Nephron progenitor cell (in vitro differentiated cells): ENCODE measurements around the gene VCL.
"Not testable (repeated sequence)": the region's sequence is repeated elsewhere in the genome, so short reads cannot be mapped to it uniquely, and the experiment has no call there.

Source experiments
- DNase-seq: peaks from one replicate; pipeline ENCODE4 v3.0.0; 2021
- H3K27ac Mint-ChIP-seq: 2 replicates; pipeline ENCODE4 v1.8.0; 2021; ENCODE audit warnings: mild to moderate bottlenecking, moderate library complexity, mixed read lengths
- H3K27me3 Mint-ChIP-seq: 2 replicates; pipeline ENCODE4 v1.8.0; 2021; ENCODE audit warnings: mild to moderate bottlenecking, low read depth, mixed read lengths; ENCODE audit not compliant: poor library complexity
- H3K36me3 Mint-ChIP-seq: 2 replicates; pipeline ENCODE4 v1.8.0; 2021; ENCODE audit warnings: low read depth, mixed read lengths
- H3K4me1 Mint-ChIP-seq: 2 replicates; pipeline ENCODE4 v1.8.0; 2021; ENCODE audit warnings: mixed read lengths
- H3K4me3 Mint-ChIP-seq: 2 replicates; pipeline ENCODE4 v1.8.0; 2021; ENCODE audit warnings: mild to moderate bottlenecking, moderate library complexity, mixed read lengths
- H3K9me3 Mint-ChIP-seq: 2 replicates; pipeline ENCODE4 v1.8.0; 2021; ENCODE audit warnings: mild to moderate bottlenecking, moderate library complexity, mixed read lengths
- CTCF ChIP-seq: fragments of 200-600 bp; sonication (generic); IDR thresholded peaks from 2 replicates; pipeline ENCODE4 v1.5.0; 2021; ENCODE audit warnings: antibody characterized with exemption

The VCL gene

GRCh38 chr10:73998929-73999691 is 1.2 kb downstream of the VCL start:
- peak; percentile 26 for TF ChIP-seq CTCF
- peaks cover 55% of the 10 kb centered on the region for H3K4me1 Mint-ChIP-seq
- DNase-seq, result peak; percentile 63
- H3K27me3 Mint-ChIP-seq, result peaks cover 9% of the 10 kb centered on the region
- H3K4me3 Mint-ChIP-seq, result peak overlapping the region; percentile 98
- peak overlapping the region; percentile 99 for H3K27ac Mint-ChIP-seq
- H3K36me3 Mint-ChIP-seq, result peaks cover 19% of the 10 kb centered on the region
- no peaks in the 10 kb centered on the region for H3K9me3 Mint-ChIP-seq

GRCh38 chr10:73999703-74000102 is 1.8 kb downstream of the VCL start:
- peak overlapping the region; percentile 98 for H3K4me3 Mint-ChIP-seq
- no peaks in the 10 kb centered on the region for H3K9me3 Mint-ChIP-seq
- peaks cover 19% of the 10 kb centered on the region for H3K36me3 Mint-ChIP-seq
- peaks cover 9% of the 10 kb centered on the region for H3K27me3 Mint-ChIP-seq
- no peak for DNase-seq
- TF ChIP-seq CTCF, result no peak
- H3K27ac Mint-ChIP-seq, result peak overlapping the region; percentile 99
- peaks cover 52% of the 10 kb centered on the region for H3K4me1 Mint-ChIP-seq

GRCh38 chr10:74000244-74000643 is 2.3 kb downstream of the VCL start:
- peak overlapping the region; percentile 98 for H3K4me3 Mint-ChIP-seq
- peaks cover 47% of the 10 kb centered on the region for H3K4me1 Mint-ChIP-seq
- not testable (repeated sequence) for H3K9me3 Mint-ChIP-seq, H3K27ac Mint-ChIP-seq, DNase-seq, H3K27me3 Mint-ChIP-seq
- peaks cover 19% of the 10 kb centered on the region for H3K36me3 Mint-ChIP-seq

- Mint-ChIP-seq H3K27ac (peak overlapping the region; percentile 19), H3K4me3 (peak overlapping the region; percentile 98), H3K36me3 (peaks cover 19% of the 10 kb centered on the region), H3K9me3 (no peaks in the 10 kb centered on the region), H3K4me1 (peaks cover 42% of the 10 kb centered on the region), H3K27me3 (peaks cover 3% of the 10 kb centered on the region)
- no peak for DNase-seq
- no peak for TF ChIP-seq CTCF
These were observed 3.2 kb downstream of the VCL start for GRCh38 chr10:74000892-74001669.

GRCh38 chr10:74006269-74006668 is 8.4 kb downstream of the VCL start:
- Mint-ChIP-seq H3K27me3 (peaks cover 3% of the 10 kb centered on the region), H3K27ac (no peak overlapping the region)

More at GRCh38 chr10:74006269-74006668, 8.4 kb downstream of the VCL start:
- Mint-ChIP-seq H3K36me3 (peaks cover 32% of the 10 kb centered on the region), H3K9me3 (no peaks in the 10 kb centered on the region), H3K4me3 (no peak overlapping the region), H3K4me1 (peaks cover 19% of the 10 kb centered on the region)
- DNase-seq, result no peak
- no peak for TF ChIP-seq CTCF
